Calu3 (cell line): ENCODE measurements around the gene CDC73. TPM values are rescaled to one million over a fixed set of nuclear protein-coding genes. Genes with fewer than 3 reads are reported as not detected.

Source experiments
- BruUV-seq: library from RNA; stranded (reverse); fragments of 400-500 nt; replicated peaks from 2 replicates; lab custom pipeline; 2021; lab: Mats Ljungman, UMichigan
- CTCF ChIA-PET: fragments of 300-600 bp; sonication (Branson Sonifier 250); formaldehyde crosslinking; loops from one replicate; lab custom pipeline; 2022; ENCODE audit warnings: antibody characterized with exemption; lab: Charles Lee
- DNase-seq: peaks from one replicate; pipeline ENCODE4 v3.0.0; 2022
- H3K27ac Mint-ChIP-seq: one replicate; pipeline ENCODE4 v1.8.0; 2022; ENCODE audit warnings: mixed read lengths; ENCODE audit not compliant: unreplicated experiment
- H3K27me3 Mint-ChIP-seq: one replicate; pipeline ENCODE4 v1.8.0; 2022; ENCODE audit warnings: mixed read lengths; ENCODE audit not compliant: unreplicated experiment
- H3K36me3 Mint-ChIP-seq: one replicate; pipeline ENCODE4 v1.8.0; 2022; ENCODE audit warnings: mild to moderate bottlenecking, moderate library complexity, mixed read lengths; ENCODE audit not compliant: insufficient read depth, unreplicated experiment
- H3K4me1 Mint-ChIP-seq: one replicate; pipeline ENCODE4 v1.8.0; 2022; ENCODE audit warnings: mild to moderate bottlenecking, low read depth, mixed read lengths; ENCODE audit not compliant: unreplicated experiment
- H3K4me3 Mint-ChIP-seq: one replicate; pipeline ENCODE4 v1.8.0; 2022; ENCODE audit warnings: mild to moderate bottlenecking, low read depth, moderate library complexity, mixed read lengths; ENCODE audit not compliant: unreplicated experiment
- H3K9me3 Mint-ChIP-seq: one replicate; pipeline ENCODE4 v1.8.0; 2022; ENCODE audit warnings: low read depth, mixed read lengths; ENCODE audit not compliant: unreplicated experiment
- intact Hi-C: fragments of 100-400 bp; cut with micrococcal nuclease; formaldehyde crosslinking; loops from one replicate; pipeline ENCODE4 v1.10.0; 2022; ENCODE audit not compliant: unreplicated experiment
- total RNA-seq: library from RNA; stranded (reverse); gene quantifications from 2 replicates; pipeline ENCODE4 v1.2.3, GENCODE V29; 2022
- TF ChIP-seq, protein P1 (sequence below): fragments of 200-600 bp; IDR thresholded peaks from one replicate; pipeline ENCODE4 v1.8.0; 2022; ENCODE audit warnings: antibody characterized with exemption; ENCODE audit not compliant: unreplicated experiment

CDC73 gene
- total RNA-seq, 1 experiment from 2014 or later: 75.2 TPM

DNA sequence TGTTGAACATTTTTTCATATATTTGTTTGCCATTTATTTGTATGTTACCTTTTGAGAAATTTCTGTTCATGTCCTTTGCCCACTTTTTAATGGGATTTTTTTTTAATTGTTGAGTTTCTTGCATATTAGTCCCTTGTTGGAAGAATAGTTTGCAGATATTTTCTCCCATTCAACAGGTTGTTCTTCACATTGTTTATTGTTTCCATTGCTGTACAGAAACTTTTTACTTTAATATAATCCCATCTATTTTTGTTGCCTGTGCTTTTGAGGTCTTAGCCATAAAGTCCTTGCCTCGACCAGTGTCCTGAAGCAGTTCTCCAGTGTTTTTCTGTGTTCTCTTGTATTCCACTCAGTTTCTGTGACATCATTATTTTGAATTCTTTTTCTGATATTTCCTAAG is 118.8 kb downstream of the CDC73 start:
- TF ChIP-seq, protein P1, sequence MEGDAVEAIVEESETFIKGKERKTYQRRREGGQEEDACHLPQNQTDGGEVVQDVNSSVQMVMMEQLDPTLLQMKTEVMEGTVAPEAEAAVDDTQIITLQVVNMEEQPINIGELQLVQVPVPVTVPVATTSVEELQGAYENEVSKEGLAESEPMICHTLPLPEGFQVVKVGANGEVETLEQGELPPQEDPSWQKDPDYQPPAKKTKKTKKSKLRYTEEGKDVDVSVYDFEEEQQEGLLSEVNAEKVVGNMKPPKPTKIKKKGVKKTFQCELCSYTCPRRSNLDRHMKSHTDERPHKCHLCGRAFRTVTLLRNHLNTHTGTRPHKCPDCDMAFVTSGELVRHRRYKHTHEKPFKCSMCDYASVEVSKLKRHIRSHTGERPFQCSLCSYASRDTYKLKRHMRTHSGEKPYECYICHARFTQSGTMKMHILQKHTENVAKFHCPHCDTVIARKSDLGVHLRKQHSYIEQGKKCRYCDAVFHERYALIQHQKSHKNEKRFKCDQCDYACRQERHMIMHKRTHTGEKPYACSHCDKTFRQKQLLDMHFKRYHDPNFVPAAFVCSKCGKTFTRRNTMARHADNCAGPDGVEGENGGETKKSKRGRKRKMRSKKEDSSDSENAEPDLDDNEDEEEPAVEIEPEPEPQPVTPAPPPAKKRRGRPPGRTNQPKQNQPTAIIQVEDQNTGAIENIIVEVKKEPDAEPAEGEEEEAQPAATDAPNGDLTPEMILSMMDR: no peak
- DNase-seq: no peak
- no peak overlapping the region for H3K4me3 Mint-ChIP-seq
- H3K9me3 Mint-ChIP-seq: no peaks in the 10 kb centered on the region
- no peak overlapping the region for H3K27ac Mint-ChIP-seq
- BruUV-seq: no TSS peak
- CTCF ChIA-PET: no interaction called here
- no peaks in the 10 kb centered on the region for H3K36me3 Mint-ChIP-seq
- no peaks in the 10 kb centered on the region for H3K4me1 Mint-ChIP-seq
- H3K27me3 Mint-ChIP-seq: no peaks in the 10 kb centered on the region
- intact Hi-C loops: no loop called here

DNA sequence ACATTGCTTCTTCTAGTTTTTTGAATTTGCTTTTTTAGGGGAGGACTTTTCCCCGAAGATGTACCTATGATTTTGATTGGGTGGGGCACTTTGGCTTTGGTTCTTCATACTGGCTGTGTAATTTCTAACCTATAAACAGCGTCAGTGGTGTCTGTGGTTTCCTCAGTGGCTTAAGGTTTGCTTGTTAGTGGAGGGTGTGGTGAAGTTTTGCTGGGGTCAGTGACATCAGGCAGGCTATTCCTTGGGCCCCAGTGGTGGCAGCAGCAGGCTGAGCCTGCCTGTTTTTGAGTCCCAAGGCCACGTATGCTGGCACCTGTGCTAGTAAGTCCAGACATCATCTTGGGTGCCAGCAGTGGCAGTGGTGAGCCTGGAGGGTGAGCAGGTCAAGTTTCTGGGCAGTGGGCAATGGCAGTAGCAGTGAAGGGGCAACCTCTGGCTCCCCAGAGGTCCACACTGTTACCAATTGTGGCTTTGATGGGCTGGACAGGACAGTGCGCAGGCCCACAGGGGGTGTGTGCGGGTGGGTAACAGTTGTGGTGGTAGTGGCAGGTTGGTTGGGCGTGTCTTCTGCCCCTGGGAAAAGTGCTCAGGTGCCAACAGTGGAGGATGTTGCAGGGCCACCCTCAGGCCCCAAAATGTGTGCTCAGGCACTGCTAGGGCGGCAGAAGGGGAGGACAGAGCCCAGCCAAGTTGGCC is 119.4 kb downstream of the CDC73 start:
- CTCF ChIA-PET: no interaction called here
- Mint-ChIP-seq H3K27me3 (no peaks in the 10 kb centered on the region), H3K36me3 (no peaks in the 10 kb centered on the region), H3K4me3 (no peak overlapping the region), H3K27ac (no peak overlapping the region), H3K9me3 (no peaks in the 10 kb centered on the region), H3K4me1 (no peaks in the 10 kb centered on the region)
- TF ChIP-seq, protein P1: no peak
- intact Hi-C loops: no loop called here
- BruUV-seq: no TSS peak
- no peak for DNase-seq

DNA sequence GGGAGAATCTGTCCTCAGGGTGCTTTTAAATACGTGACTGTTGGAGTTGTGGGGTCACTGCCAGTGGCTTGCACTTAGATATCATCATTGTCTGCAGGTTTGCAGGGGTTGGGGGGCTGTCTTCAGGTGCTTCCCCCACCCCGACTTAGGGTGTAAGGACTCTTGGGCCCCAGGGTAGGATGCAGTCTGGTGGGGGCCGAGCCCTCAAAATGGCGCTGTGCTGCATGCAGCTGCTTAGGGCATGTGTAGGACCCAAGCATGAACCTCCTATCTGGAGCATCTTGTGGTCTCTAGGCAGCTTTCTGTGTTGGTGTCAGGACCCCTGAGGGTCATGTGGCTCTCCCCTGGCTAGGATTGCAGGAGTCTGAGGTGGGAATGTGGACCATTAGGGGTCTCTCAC is 120.2 kb downstream of the CDC73 start:
- no peaks in the 10 kb centered on the region for H3K27me3 Mint-ChIP-seq
- CTCF ChIA-PET: no interaction called here
- no peak overlapping the region for H3K27ac Mint-ChIP-seq
- no peaks in the 10 kb centered on the region for H3K9me3 Mint-ChIP-seq
- TF ChIP-seq, protein P1: no peak
- H3K4me3 Mint-ChIP-seq: no peak overlapping the region
- BruUV-seq: no TSS peak
- intact Hi-C loops: no loop called here
- H3K4me1 Mint-ChIP-seq: no peaks in the 10 kb centered on the region
- no peak for DNase-seq
- H3K36me3 Mint-ChIP-seq: no peaks in the 10 kb centered on the region

DNA sequence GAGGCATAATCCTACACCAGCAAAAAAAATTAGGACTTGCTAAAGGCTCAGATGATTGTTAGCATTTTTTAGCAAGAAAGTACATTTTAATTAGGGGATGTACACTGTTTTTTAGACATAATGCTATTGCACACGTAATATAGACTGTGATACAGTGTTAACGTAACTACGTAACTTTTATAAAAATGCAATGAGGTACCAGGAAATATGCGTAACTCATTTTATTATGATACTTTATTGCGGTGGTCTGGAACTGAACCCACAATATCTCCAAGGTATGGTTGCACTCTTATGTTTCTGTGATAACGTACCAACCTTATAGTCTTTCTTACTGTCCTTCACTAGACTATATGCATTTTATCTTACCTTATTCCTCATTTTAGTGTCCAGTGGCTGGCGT is 127.4 kb downstream of the CDC73 start:
- intact Hi-C loops: no loop called here
- Mint-ChIP-seq H3K4me1 (no peaks in the 10 kb centered on the region), H3K27ac (no peak overlapping the region), H3K36me3 (no peaks in the 10 kb centered on the region), H3K27me3 (no peaks in the 10 kb centered on the region), H3K4me3 (no peak overlapping the region), H3K9me3 (peaks cover 2% of the 10 kb centered on the region)
- TF ChIP-seq, protein P1: no peak
- BruUV-seq: no TSS peak
- no peak for DNase-seq
- CTCF ChIA-PET: no interaction called here
